GM18951 (cell line): Measurements from ENCODE around the gene TAF5L.
A peak's percentile ranks its signal among the peaks of the same experiment; 100 is the strongest.
"Not testable (repeated sequence)": the region's sequence is repeated elsewhere in the genome, so short reads cannot be mapped to it uniquely, and the experiment has no call there.

ENCODE experiments used
- POLR2A ChIP-seq: IDR thresholded peaks from 4 replicates; pipeline ENCODE4 v1.6.1; 2011; ENCODE audit warnings: mild to moderate bottlenecking; ENCODE audit not compliant: insufficient read length, insufficient read depth; ENCODE audit errors: extremely low read depth
- in situ Hi-C: fragments of 300-500 bp; cut with MboI; formaldehyde crosslinking; loops from one replicate; pipeline ENCODE4 v1.12.0; 2022; ENCODE audit warnings: low sequenced_read_pairs, mixed read lengths, inconsistent platforms; ENCODE audit not compliant: unreplicated experiment

Gene TAF5L

DNA sequence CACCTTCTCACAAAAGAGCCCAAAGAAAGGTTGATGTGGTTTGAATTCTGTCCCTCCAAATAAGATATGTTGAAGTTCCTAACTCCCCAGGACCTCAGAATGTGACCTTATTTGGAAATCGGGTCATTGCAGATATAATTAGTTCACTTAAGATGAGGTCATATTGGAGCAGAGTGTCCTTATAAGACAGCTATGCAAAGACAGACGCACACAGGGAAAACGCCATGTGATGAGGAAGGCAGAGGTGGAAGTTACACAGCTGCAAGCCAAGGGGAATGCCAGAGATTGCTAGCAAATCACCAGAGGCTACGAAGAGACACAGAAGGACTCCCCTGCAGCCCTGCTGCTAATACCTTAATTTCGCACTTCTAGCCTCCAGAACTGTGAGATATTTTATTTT is 62.2 kb downstream of the TAF5L start:
- no peak for TF ChIP-seq POLR2A
- in situ Hi-C loops, result no loop called here

DNA sequence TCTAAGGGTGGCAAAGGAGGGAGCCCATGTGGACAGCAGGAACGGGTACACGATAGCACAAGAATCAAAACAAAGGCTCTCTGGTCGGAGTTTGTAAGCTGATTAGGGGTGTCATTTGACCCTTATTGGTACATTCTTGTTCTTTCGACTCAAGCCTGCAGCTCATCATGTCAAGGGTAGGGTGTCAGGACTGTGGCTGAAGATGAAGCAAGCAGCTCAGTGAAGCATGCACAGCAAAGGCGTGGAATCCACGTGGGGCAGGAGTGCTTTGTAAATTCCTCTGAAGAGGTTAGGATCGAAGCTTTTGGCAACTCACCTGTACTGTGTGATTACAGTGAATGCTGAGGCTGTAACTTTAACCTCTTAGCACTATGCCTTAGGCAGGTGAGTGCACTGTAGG is 62.7 kb downstream of the TAF5L start:
- TF ChIP-seq POLR2A, result no peak
- in situ Hi-C loops, result no loop called here

DNA sequence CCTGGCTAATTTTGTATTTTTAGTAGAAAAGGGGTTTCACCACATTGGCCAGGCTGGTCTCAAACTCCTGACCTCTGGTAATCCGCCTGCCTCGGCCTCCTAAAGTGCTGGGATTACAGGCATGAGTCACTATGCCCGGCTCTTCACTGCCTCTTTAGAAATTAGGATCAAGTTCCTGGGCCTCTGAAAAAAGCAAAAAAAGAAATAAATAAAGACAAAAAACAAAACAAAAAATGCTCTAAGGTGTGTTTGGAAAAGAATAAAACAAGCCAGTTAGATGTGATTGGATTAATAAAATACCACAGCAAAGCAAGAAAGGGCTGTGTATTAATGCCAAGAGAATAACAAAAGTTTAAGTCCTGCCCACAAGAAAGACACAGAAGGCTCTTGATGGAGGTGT is 63.2 kb downstream of the TAF5L start:
- in situ Hi-C loops, result no loop called here
- no peak for TF ChIP-seq POLR2A

DNA sequence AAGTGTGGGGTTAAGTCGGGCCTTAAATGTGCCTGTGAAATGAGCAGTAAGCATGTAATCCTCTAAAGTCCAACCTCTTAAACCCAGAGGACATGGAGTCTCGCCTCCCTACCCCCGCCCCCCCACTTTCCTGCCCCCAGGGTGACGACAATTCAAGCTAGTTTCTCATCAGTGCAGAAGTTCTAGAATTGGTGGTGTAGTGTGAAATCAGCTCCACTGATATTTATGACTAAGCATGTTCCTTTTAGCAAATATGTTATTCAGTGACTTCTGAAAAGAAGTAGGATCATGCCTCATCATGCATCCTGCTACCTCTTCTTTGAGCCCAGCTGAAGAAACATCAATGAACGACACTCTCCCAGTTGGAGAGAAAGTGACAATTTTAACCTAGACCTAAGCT is 64.8 kb downstream of the TAF5L start:
- no peak for TF ChIP-seq POLR2A
- in situ Hi-C loops, result no loop called here

DNA sequence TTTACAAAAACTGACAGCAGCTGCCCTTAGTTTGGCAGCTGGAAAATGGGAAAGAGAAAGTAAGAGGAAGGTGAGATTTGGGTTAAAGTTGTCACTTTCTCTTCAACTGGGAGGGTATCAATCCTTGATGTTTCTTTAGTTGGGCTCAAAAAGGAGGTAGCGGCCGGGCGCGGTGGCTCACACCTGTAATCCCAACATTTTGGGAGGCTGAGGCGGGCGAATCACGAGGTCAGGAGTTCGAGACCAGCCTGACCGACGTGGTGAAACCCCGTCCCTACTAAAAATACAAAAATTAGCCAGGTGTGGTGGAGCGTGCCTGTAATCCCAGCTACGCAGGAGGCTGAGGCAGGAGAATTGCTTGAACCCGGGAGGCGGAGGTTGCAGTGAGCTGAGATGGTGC is 65.8 kb downstream of the TAF5L start:
- in situ Hi-C loops, result not testable (repeated sequence)

DNA sequence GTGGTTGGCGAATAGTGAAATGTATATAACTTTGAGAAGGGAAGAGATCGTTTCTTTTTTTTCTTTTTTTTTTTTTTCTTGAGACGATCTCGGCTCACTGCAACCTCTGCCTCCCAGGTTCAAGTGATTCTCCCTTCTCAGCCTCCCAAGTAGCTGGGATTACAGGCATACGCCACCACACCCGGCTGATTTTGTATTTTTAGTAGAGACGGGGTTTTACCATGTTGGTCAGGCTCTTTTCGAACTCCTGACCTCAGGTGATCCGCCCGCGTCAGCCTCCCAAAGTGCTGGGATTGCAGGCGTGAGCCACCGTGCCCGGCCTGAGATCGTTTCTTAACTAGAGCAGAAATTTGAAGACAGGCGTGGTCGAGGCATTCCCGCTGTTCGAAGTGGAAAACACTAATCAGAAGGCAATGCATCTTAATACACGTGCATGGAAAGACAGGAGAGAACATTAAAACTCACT is 66.6 kb downstream of the TAF5L start:
- in situ Hi-C loops, result not testable (repeated sequence)

DNA sequence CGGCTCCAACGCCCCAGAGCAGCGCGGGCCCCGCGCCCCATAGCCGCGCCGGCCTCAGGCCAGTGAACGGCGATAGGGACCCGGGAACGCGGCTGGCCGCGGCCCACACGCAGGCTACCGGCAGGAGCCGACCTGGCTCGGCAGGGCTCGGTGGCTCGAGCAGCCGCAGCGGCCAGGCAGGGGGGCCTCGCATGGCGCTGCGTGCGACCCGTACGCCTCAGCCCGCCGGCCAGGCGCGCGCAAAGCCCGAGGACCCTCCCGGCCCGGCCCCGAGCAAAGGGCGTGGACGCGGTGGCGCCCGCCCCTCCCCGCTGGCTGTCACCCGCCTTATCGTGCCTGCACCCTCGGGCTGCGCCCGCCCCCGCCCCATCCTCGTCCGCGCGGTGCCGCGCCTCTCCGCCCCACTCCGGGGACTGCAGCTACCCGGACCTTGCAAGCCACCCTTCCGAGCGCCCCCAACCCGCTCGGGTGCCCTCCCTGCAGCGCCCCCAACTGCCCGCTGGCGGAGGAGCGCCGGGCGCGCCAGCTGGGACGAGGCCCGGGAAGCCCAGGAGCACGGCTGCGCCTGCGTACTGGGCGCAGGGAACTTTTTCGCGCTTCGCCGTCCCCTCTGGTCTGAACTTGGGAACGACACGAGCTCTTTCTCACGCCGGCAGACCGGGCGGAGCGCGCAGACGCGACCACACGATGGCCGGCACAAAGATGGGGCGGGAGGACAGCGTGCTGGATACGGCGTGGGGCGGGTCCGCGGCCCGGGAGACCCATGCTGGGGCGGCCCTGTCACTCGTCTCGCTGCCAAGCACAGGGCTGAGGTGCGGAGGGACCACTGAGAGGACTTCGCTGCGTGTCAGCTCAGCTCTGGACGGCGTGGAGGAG is 67.2 kb downstream of the TAF5L start, which contains the start of gene ABCB10:
Gene ABCB10 (minus strand): TSS at position 248 of the 876 bp plus-strand sequence. CDS start 55 bp downstream, at position 193.
- in situ Hi-C loops, result no loop called here
- TF ChIP-seq POLR2A, result peak; percentile 63

DNA sequence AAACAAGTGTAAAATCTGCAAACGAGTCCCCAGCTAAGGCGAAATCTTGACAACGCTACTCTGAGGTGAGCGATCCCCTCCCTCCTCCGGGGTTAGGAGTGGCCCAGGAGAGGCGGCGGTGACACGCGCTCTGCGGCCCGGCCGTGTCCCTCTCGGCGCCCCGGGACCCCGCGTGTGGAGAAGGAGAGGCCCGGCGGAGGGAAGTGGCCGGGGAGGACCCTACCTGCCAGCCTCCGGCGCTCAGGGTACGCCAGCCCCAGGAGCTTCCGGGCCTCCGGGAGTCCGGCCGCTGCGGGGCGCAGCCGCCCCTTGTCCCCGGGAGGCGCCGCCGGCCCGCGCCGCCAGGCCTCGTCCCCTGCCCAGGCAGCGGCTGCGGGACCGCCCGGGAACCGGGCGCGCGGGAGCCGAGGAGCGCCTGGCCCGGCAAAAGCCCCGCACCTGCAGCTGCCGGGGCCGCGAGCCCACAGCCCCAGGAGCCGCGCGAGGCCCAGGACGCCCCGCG is 68.0 kb downstream of the TAF5L start:
- TF ChIP-seq POLR2A, result no peak
- in situ Hi-C loops, result no loop called here

DNA sequence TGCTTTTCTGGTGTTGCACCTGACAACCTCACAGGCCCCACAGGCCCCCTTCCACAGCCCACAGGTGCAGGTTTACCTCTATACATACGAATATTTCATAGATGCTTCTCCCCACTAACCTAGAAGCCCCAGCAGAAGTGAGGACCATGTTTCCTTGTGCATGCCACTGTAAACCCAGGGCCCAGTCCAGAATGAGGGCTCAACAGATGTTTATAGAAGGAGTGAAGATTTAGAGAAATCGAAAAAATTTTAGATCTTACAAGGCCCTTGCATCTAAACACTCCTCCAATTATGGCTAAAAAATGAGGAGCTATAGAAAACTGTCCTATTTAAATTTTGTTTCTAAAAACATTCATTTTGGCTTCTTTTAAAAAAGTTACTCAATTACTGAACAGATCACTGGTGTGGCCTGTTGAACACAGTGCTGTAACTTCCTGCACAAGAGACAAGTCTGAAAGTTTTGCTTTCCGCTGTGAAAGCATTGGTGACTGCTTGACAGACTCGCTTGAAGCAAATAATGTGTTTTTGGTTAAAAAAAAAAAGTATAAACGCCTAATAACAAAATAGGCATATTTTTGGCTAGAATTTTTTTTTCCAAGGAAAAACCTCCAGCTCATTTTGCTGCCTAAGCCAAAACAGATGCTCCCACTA is 68.6 kb downstream of the TAF5L start:
- in situ Hi-C loops, result no loop called here
- no peak for TF ChIP-seq POLR2A

DNA sequence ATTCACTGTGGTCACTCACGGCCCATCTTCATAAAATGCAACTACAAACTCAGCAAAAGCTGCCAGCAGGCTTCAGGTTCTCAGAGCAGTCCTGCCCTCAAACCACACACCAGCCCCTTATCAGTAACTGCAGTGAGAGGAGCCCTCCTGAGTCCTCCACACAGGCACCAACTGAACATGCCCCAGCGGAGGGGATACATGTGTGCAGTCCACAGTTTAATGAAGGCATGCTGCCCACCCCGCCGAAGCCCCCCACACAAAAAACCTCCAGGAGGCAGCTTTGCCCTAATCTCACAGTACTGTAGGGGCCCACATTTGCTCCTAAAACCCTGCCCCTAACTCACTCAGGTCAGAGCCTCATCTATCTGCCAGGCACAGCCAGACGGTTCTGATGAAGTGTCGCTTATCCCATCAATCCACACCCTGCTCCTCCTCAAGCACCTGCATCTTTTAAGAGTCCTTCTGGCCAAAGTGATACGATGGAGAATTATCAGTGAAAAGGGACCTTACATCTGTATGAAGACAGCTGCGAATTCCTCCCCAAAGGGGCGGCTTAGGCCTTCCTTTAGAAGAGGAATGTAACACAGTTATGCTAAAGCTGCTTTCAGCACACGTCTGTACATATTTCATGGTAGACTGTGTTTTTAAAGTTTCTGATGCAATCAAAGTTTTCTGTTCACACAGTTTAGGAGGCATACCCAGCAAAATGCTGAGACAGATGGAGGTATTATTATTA is 70.9 kb downstream of the TAF5L start:
- no peak for TF ChIP-seq POLR2A
- in situ Hi-C loops, result no loop called here

DNA sequence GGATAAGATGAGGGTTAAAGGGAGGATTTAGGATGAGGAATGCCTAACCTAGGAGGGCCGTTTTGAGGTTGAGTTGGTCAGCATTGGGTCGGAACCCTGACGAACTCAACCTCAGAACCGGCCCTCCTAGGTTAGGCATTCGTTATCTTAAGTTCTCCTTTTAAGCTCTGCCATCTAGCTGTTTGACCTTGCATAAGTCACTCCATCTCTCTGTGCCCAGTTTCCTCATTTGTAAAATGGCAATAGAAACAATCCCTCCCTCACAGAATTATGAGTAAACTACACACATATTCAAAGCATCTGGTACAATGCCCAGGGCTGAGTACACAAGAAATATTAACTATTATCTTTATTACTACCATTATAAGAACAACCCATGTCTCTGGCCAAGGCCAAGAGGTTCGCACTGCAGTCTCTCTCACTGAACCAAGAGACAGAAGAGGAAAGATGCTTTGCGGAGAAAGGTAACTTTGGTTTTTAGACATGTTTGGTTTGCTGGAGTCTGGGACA is 72.2 kb downstream of the TAF5L start:
- in situ Hi-C loops, result no loop called here

DNA sequence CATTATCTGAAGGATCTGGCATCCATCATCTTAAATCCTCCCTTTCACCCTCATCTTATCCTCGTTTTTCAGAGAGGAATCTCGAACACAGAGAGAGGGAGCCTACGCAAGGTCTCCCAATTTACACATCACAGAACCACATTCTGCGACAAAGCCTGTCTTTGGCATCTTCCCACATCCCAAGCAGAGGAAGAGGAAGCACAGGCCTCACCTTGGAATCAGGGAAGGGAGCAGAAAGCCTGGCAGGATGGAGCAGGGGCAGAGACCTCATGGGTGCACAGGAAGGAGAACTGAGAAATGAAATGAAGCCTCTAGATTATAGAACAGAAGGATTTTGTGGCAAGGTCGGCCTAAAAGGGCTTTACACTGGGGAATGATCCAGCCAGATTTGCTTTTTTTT is 73.2 kb downstream of the TAF5L start:
- TF ChIP-seq POLR2A, result no peak
- in situ Hi-C loops, result no loop called here

More for the DNA sequence above, 72.2 kb downstream of the TAF5L start:
- no peak for TF ChIP-seq POLR2A
